ENCODE measurements around the gene NEDD9. TPM values are rescaled to one million over a fixed set of nuclear protein-coding genes. Genes with fewer than 3 reads are reported as not detected.
A peak's percentile ranks its signal among the peaks of the same experiment; 100 is the strongest.

The NEDD9 gene
- total and polyA plus RNA-seq, 2 of the 13 experiments (the other 11 are each of a cell fraction or from before 2014, with no cell fraction given): 27.1 to 389 TPM

- no peak for TF ChIP-seq AGO2 (optimal IDR thresholded peaks at IDR 0.05; ENCODE audit: low read depth, low read length)
- TF ChIP-seq, protein P1, sequence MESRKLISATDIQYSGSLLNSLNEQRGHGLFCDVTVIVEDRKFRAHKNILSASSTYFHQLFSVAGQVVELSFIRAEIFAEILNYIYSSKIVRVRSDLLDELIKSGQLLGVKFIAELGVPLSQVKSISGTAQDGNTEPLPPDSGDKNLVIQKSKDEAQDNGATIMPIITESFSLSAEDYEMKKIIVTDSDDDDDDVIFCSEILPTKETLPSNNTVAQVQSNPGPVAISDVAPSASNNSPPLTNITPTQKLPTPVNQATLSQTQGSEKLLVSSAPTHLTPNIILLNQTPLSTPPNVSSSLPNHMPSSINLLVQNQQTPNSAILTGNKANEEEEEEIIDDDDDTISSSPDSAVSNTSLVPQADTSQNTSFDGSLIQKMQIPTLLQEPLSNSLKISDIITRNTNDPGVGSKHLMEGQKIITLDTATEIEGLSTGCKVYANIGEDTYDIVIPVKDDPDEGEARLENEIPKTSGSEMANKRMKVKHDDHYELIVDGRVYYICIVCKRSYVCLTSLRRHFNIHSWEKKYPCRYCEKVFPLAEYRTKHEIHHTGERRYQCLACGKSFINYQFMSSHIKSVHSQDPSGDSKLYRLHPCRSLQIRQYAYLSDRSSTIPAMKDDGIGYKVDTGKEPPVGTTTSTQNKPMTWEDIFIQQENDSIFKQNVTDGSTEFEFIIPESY (CRISPR knock-in tag; IDR thresholded peaks at IDR 0.05): peak; percentile 60; the same call in 1 of the 2 replicates
- TF ChIP-seq NR2F2 (IDR thresholded peaks at IDR 0.05; ENCODE audit: borderline replicate concordance, low read depth): no peak
- TF ChIP-seq HIVEP1 (CRISPR knock-in tag; IDR thresholded peaks at IDR 0.05): no peak
- TF ChIP-seq MAX (IDR thresholded peaks at IDR 0.05): 0 out of 2 replicates have a peak, but pooled peaks have one; percentile 11
- TF ChIP-seq PRPF4 (IDR thresholded peaks at IDR 0.05; ENCODE audit: low read depth, low read length, poor library complexity, severe bottlenecking): peak; percentile 40
- H3K9me3 ChIP-seq (ENCODE audit: low read length): no peaks in the 10 kb centered on the region
- no peak for DNase-seq (ENCODE audit: low spot score)
- H3K27ac ChIP-seq (ENCODE audit: extremely low read length, insufficient read depth, low read length): peak overlapping the region; percentile 81
- peaks cover 93% of the 10 kb centered on the region for H3K79me2 ChIP-seq (ENCODE audit: insufficient read depth, low read length)
- H3K27me3 ChIP-seq (ENCODE audit: control insufficient read depth in 1 of 2, insufficient read depth in 2 of 2, low read length in 2 of 2): no peaks in the 10 kb centered on the region
- H3K4me2 ChIP-seq (ENCODE audit: low read depth, low read length): no peak overlapping the region; the same call in 1 of the 2 replicates
- ChIA-PET POLR2A (interaction anchor here (2.1 to 5.9 kb wide), 4 partner anchors 13 to 228 kb away, joined by 7 to 85 read pairs (median 52); partner anchors contain the start of gene NEDD9), CTCF (ENCODE audit: low intra/inter-chr PET ratio, low total read pairs) (no interaction called here)
- intact Hi-C loops (cut with micrococcal nuclease; ENCODE audit: unreplicated experiment): no loop called here
- no peak overlapping the region for H2AFZ ChIP-seq (ENCODE audit: low read length)
- 97% methylated on average over 4 of the region's 4 CpGs for WGBS (ENCODE audit: low lambda C conversion rate)
- in situ Hi-C loops (cut with HindIII; ENCODE audit: extremely low pct_ligation_motif_present, low pct_unique_long_range_greater_than_20kb): no loop called here
- H4K20me1 ChIP-seq (ENCODE audit: insufficient read depth, low read length): peaks cover 89% of the 10 kb centered on the region
- FAIRE-seq: no peak
- BruUV-seq (replicated peaks): no TSS peak
- no peak overlapping the region for H3K4me3 ChIP-seq (replicated peaks in 1 of 3; ENCODE audit: insufficient read depth in 1 of 3, low read depth in 2 of 3, low read length in 3 of 3)
- H3K9ac ChIP-seq (ENCODE audit: insufficient read depth, low read depth, low read length): peak overlapping the region; percentile 66; the same call in 1 of the 2 replicates
- H3K36me3 ChIP-seq (replicated peaks in 1 of 2; ENCODE audit: control insufficient read depth in 1 of 2, insufficient read depth in 2 of 2, low read length in 2 of 2): peaks cover 30 to 82% of the 10 kb centered on the region in 2 experiments
- H3K4me1 ChIP-seq (ENCODE audit: insufficient read depth, low read length): peaks cover 97% of the 10 kb centered on the region
- ATAC-seq: no peak
Measured at GRCh38 chr6:11204005-11204399, 28.5 kb downstream of the NEDD9 start.

Data from HepG2 (cell line).